ENCODE results near the gene HCLS1. TPM values are rescaled to one million over a fixed set of nuclear protein-coding genes. Genes with fewer than 3 reads are reported as not detected.

HCLS1 gene
- total RNA-seq, 1 experiment from 2014 or later, result 1.2 TPM

DNA sequence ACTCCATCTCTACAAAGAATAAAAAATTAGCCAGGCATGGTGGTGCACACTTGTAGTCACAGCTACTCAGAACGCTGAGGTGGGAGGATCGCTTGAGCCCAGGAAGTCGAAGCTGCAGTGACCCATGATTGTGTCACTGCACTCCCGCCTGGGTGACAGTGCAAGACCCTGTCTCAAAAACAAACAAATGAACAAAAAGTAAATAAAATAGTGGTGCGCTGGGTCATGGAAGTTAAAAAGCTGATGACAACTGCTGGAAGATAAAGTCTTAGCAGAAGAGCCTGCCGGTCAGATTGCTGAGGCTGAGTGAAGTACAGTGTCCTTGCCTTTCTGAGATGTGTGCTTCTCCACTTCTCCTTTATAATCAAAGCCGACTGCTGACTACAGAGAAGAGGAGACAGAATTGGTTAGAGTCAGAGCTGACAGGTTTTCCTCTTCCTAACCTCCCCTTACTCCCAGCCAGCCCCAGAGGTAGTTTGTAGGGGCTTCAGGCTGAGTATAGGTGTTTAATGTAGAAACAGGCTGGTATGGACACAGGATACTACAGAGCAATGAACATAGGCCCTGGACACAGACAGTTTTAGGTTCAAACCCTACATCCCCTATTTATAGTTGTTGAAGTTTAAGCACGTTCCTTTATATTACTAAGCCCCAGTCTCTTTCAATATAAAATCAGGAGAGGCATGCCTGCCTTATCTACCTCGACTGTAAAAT lies 17.9 kb downstream of the HCLS1 start:
- H3K4ac ChIP-seq (ENCODE audit: low read depth, low read length), result no peak overlapping the region
- no peak overlapping the region for H3K27ac ChIP-seq (ENCODE audit: insufficient read length, low read depth, low read length)
- no peak overlapping the region for H3K14ac ChIP-seq (ENCODE audit: insufficient read depth, low read length)
- no peak overlapping the region for H4K91ac ChIP-seq (ENCODE audit: insufficient read length, low read depth, low read length)
- H3K4me2 ChIP-seq (ENCODE audit: insufficient read depth, insufficient read length, low read length), result no peak overlapping the region
- H3K9me3 ChIP-seq (ENCODE audit: control insufficient read depth, low read depth, low read length), result no peaks in the 10 kb centered on the region
- no peak overlapping the region for H3K23ac ChIP-seq (ENCODE audit: insufficient read length, low read depth, low read length)
- no peak overlapping the region for H2BK12ac ChIP-seq (ENCODE audit: insufficient read length, low read depth, low read length)
- Mint-ChIP-seq H3K4me3 (no peak overlapping the region; a peak in 1 of 5 replicates), H3K27me3 (ENCODE audit: low read depth) (no peaks in the 10 kb centered on the region), H3K4me1 (peaks cover 31 to 36% of the 10 kb centered on the region in 2 experiments), H3K9me3 (no peaks in the 10 kb centered on the region; a peak in 1 of 5 replicates), H3K36me3 (ENCODE audit: insufficient read depth in 1 of 3, low read depth in 3 of 3) (no peaks in the 10 kb centered on the region), H3K27ac (peak overlapping the region; percentile 15 to 55 (median 29); a peak in 4 of 7 replicates)
- H2BK15ac ChIP-seq (ENCODE audit: low read depth, low read length), result no peak overlapping the region
- H3K56ac ChIP-seq (ENCODE audit: insufficient read length, low read depth, low read length), result no peak overlapping the region
- DNase-seq, result no peak
- H3K4me1 ChIP-seq (ENCODE audit: insufficient read depth, low read length), result peaks cover 7% of the 10 kb centered on the region; the same call in 1 of the 2 replicates
- no peaks in the 10 kb centered on the region for H3K79me2 ChIP-seq (ENCODE audit: insufficient read depth, low read length)
- H2BK120ac ChIP-seq (ENCODE audit: low read depth, low read length, poor library complexity, severe bottlenecking), result no peak overlapping the region
- H2BK5ac ChIP-seq (ENCODE audit: insufficient read length, low read length), result no peak overlapping the region
- H2BK20ac ChIP-seq (ENCODE audit: low read depth, low read length, poor library complexity, severe bottlenecking), result no peak overlapping the region
- no peak overlapping the region for H3T11ph ChIP-seq (ENCODE audit: low read length)
- no peak overlapping the region for H3K9ac ChIP-seq (ENCODE audit: extremely low read depth, insufficient read length, low read length)
- H3K27me3 ChIP-seq (ENCODE audit: insufficient read depth, low read length), result no peaks in the 10 kb centered on the region
- H3K79me1 ChIP-seq (ENCODE audit: insufficient read depth, low read depth, low read length, poor library complexity, severe bottlenecking), result no peaks in the 10 kb centered on the region
- WGBS (ENCODE audit: extremely low coverage, insufficient read length, low lambda C conversion rate), result no CpG with 5 or more reads among the region's 9 CpGs
- no peaks in the 10 kb centered on the region for H3K23me2 ChIP-seq (ENCODE audit: insufficient read length, low read depth, low read length, poor library complexity, severe bottlenecking)
- H2AFZ ChIP-seq (ENCODE audit: low read length), result no peak overlapping the region
- H2AK5ac ChIP-seq (ENCODE audit: insufficient read length, low read length), result no peak overlapping the region
- no peaks in the 10 kb centered on the region for H4K20me1 ChIP-seq (ENCODE audit: control insufficient read depth, insufficient read depth, insufficient read length)
- no peak overlapping the region for H4K5ac ChIP-seq (ENCODE audit: insufficient read length, low read depth, low read length)
- no peak overlapping the region for H4K8ac ChIP-seq (replicated peaks; ENCODE audit: insufficient read length, low read depth, low read length)
- TF ChIP-seq, protein P1, sequence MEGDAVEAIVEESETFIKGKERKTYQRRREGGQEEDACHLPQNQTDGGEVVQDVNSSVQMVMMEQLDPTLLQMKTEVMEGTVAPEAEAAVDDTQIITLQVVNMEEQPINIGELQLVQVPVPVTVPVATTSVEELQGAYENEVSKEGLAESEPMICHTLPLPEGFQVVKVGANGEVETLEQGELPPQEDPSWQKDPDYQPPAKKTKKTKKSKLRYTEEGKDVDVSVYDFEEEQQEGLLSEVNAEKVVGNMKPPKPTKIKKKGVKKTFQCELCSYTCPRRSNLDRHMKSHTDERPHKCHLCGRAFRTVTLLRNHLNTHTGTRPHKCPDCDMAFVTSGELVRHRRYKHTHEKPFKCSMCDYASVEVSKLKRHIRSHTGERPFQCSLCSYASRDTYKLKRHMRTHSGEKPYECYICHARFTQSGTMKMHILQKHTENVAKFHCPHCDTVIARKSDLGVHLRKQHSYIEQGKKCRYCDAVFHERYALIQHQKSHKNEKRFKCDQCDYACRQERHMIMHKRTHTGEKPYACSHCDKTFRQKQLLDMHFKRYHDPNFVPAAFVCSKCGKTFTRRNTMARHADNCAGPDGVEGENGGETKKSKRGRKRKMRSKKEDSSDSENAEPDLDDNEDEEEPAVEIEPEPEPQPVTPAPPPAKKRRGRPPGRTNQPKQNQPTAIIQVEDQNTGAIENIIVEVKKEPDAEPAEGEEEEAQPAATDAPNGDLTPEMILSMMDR (conservative IDR thresholded peaks at IDR 0.05), result no peak
- no peak overlapping the region for H3K18ac ChIP-seq (ENCODE audit: insufficient read length, low read depth, low read length)

Measured in H9 (cell line).